BJ (cell line): ENCODE results near the gene IGFN1. TPM values are rescaled to one million over a fixed set of nuclear protein-coding genes. Genes with fewer than 3 reads are reported as not detected.

Experiments used
- CTCF ChIA-PET: fragments of 350-600 bp; formaldehyde crosslinking; extraction: SDS; loops from one replicate; lab custom pipeline; 2021; ENCODE audit warnings: antibody characterized with exemption, inconsistent platforms; lab: Yijun Ruan, JAX
- POLR2A ChIA-PET: fragments of 300-600 bp; sonication (Branson Sonifier 250); formaldehyde crosslinking; extraction: SDS; loops from one replicate; lab custom pipeline; 2021; ENCODE audit warnings: antibody characterized with exemption; lab: Charles Lee
- DNase-seq: peaks from one replicate; pipeline ENCODE4 v3.0.0-alpha.2; 2011; ENCODE audit warnings: low read depth
- H3K27me3 ChIP-seq: 2 replicates; pipeline ENCODE4 v1.6.0; 2011; ENCODE audit warnings: low read length; ENCODE audit not compliant: control insufficient read depth, insufficient read depth
- H3K36me3 ChIP-seq: 2 replicates; pipeline ENCODE4 v1.5.1; 2011; ENCODE audit warnings: low read length; ENCODE audit not compliant: control insufficient read depth, insufficient read depth
- H3K4me3 ChIP-seq: 2 replicates; pipeline ENCODE4 v1.5.1; 2011; ENCODE audit warnings: low read depth, mild to moderate bottlenecking, control low read depth, low read length
- CTCF ChIP-seq: IDR thresholded peaks from 2 replicates; pipeline ENCODE4 v1.5.1; 2011; ENCODE audit warnings: low read depth, mild to moderate bottlenecking, control low read depth, inconsistent platforms, low read length, moderate library complexity; ENCODE audit not compliant: insufficient read depth
- polyA plus RNA-seq: library from polyadenylated mRNA; depleted of rRNA; stranded (reverse); fragments of >200 nt; gene quantifications from 2 replicates; pipeline ENCODE4 v1.2.3, GENCODE V29; 2011

The IGFN1 gene
- polyA plus RNA-seq, 1 experiment, result not detected

- Histone ChIP-seq H3K4me3 (no peak overlapping the region), H3K27me3 (peaks cover 16% of the 10 kb centered on the region), H3K36me3 (no peaks in the 10 kb centered on the region)
- DNase-seq, result no peak
- TF ChIP-seq CTCF, result no peak
- ChIA-PET POLR2A (no interaction called here), CTCF (interaction anchor here (2.4 to 3.3 kb wide), 2 partner anchors 17 to 18 kb away, joined by 13 to 17 read pairs; no protein-coding TSS in a partner anchor)
Observed at GRCh38 chr1:201205036-201205435, 14.4 kb downstream of the IGFN1 start.

GRCh38 chr1:201206176-201206575, 15.6 kb downstream of the IGFN1 start:
- DNase-seq, result no peak
- ChIA-PET CTCF (interaction anchor here (0.6 to 3.3 kb wide), 3 partner anchors 16 to 49 kb away, joined by 3 to 17 read pairs (median 3); no protein-coding TSS in a partner anchor), POLR2A (no interaction called here)

GRCh38 chr1:201207046-201207445, 16.4 kb downstream of the IGFN1 start:
- Histone ChIP-seq H3K27me3 (peaks cover 19% of the 10 kb centered on the region), H3K36me3 (no peaks in the 10 kb centered on the region), H3K4me3 (no peak overlapping the region)
- no peak for TF ChIP-seq CTCF
- DNase-seq, result no peak
- POLR2A ChIA-PET, result no interaction called here
- CTCF ChIA-PET, result interaction anchor here (0.7 to 3.3 kb wide), 2 partner anchors 16 to 21 kb away, joined by 4 to 17 read pairs; no protein-coding TSS in a partner anchor

More at GRCh38 chr1:201206176-201206575, 15.6 kb downstream of the IGFN1 start:
- no peaks in the 10 kb centered on the region for H3K36me3 ChIP-seq
- no peak overlapping the region for H3K4me3 ChIP-seq
- H3K27me3 ChIP-seq, result peaks cover 16% of the 10 kb centered on the region
- no peak for TF ChIP-seq CTCF

GRCh38 chr1:201208236-201208635, 17.6 kb downstream of the IGFN1 start:
- H3K27me3 ChIP-seq, result peaks cover 19% of the 10 kb centered on the region
- DNase-seq, result no peak
- ChIA-PET CTCF (interaction anchor here (1.4 to 3.3 kb wide), 2 partner anchors 14 to 22 kb away, joined by 3 to 17 read pairs; no protein-coding TSS in a partner anchor), POLR2A (no interaction called here)
- TF ChIP-seq CTCF, result no peak
- H3K4me3 ChIP-seq, result no peak overlapping the region
- no peaks in the 10 kb centered on the region for H3K36me3 ChIP-seq

- POLR2A ChIA-PET, result no interaction called here
- TF ChIP-seq CTCF, result no peak
- no peaks in the 10 kb centered on the region for H3K36me3 ChIP-seq
- H3K27me3 ChIP-seq, result peaks cover 9% of the 10 kb centered on the region
- no peak for DNase-seq
- H3K4me3 ChIP-seq, result no peak overlapping the region
- CTCF ChIA-PET, result no interaction called here
Observed at GRCh38 chr1:201212056-201212455, 21.4 kb downstream of the IGFN1 start.
